SKM-1 (cell line): ENCODE results near the gene CRYGS.

ENCODE experiments used
- DNase-seq: peaks from one replicate; lab custom pipeline; 2025; ENCODE audit not compliant: unreplicated experiment; lab: John Stamatoyannopoulos, UW

CRYGS gene

DNA sequence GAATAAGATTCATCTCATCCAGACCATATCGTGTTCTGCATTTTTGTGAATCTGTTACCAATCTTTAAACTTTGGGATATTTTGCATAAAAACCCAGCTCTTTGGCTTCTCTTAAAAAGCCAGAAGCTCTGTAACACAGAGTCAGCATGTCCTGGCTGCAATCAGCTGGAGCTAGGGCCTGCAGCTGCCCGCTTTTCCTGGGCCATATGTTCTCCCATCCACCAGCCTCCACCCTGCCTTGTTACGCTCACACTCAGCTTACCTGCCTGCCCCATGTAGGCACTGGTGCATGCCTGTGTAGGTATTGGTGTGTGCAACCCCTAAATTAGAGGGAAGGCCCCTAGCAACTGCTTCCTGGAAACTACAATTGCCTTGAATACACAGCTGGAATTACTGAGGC, 48.2 kb downstream of the CRYGS start:
- no peak for DNase-seq

DNA sequence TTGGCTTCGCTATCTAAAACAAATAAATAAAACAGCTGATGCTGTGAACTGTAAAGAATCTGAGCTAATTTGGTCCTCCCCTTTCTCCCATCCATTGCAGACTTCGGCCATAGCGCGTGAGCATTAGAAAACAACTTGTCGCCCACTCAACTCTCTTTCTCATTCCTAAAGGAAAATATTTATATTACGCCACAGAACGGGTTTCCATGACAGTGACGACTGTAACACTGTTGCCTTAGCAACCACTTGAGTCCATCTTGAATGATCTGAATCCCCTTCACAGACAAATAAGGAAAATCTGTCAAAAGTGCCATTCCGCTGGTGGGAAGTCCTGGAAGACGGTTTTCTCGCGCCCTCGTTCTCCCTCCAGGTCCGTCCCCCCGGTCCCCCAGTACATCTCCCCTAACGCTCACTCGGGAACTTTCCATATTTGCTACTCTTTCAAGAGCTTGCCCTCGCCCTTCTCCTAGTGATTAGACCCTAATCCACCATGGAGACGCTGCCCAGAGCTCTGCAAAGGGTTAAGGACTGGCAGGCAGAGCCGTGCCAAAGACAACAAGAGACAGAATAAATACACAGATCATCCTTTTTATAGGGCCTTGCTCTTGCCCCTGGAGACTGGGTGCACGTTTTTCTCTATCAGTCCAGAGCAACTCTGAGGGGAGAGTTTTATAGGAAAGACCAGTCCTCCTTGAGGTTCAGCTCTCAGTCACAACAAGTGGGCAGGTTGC, 50.5 kb downstream of the CRYGS start:
- no peak for DNase-seq

- no peak for DNase-seq
Measured at GRCh38 chr3:186492385-186492984, 51.7 kb downstream of the CRYGS start.

GRCh38 chr3:186489507-186489906, 54.7 kb downstream of the CRYGS start:
- no peak for DNase-seq
